Endothelial cell of hepatic sinusoid (primary cell): ENCODE data around the gene SNX3.

ENCODE experiments used
- in situ Hi-C: cut with HindIII; loops from 2 replicates; pipeline ENCODE4 v1.10.0; 2017; ENCODE audit warnings: low sequenced_read_pairs

Gene SNX3

GRCh38 chr6:108207013-108207412 lies 53.8 kb downstream of the SNX3 start:
- in situ Hi-C loops: no loop called here

- in situ Hi-C loops: loop anchor here (5.0 kb wide), 1 partner anchor 41 kb away; no protein-coding TSS in a partner anchor
Observed at GRCh38 chr6:108203189-108204112, 57.4 kb downstream of the SNX3 start.

- in situ Hi-C loops: loop anchor here (5.0 kb wide), 1 partner anchor 38 kb away; no protein-coding TSS in a partner anchor
Observed at GRCh38 chr6:108200631-108201030, 60.2 kb downstream of the SNX3 start.

GRCh38 chr6:108200186-108200585 lies 60.7 kb downstream of the SNX3 start:
- in situ Hi-C loops: loop anchor here (5.0 kb wide), 1 partner anchor 38 kb away; no protein-coding TSS in a partner anchor

GRCh38 chr6:108198761-108199498 lies 61.9 kb downstream of the SNX3 start:
- in situ Hi-C loops: no loop called here

- in situ Hi-C loops: no loop called here
Observed at GRCh38 chr6:108195209-108195608, 65.6 kb downstream of the SNX3 start.

- in situ Hi-C loops: no loop called here
Observed at GRCh38 chr6:108194503-108194902, 66.3 kb downstream of the SNX3 start.

GRCh38 chr6:108193835-108194234 lies 67.0 kb downstream of the SNX3 start:
- in situ Hi-C loops: no loop called here

GRCh38 chr6:108193131-108193530 lies 67.7 kb downstream of the SNX3 start:
- in situ Hi-C loops: no loop called here

- in situ Hi-C loops: no loop called here
Observed at GRCh38 chr6:108187519-108187918, 73.3 kb downstream of the SNX3 start.

GRCh38 chr6:108186226-108186625 lies 74.6 kb downstream of the SNX3 start:
- in situ Hi-C loops: no loop called here

- in situ Hi-C loops: no loop called here
Observed at GRCh38 chr6:108180776-108181175, 80.1 kb downstream of the SNX3 start.

- in situ Hi-C loops: no loop called here
Observed at GRCh38 chr6:108180266-108180665, 80.6 kb downstream of the SNX3 start.

GRCh38 chr6:108179741-108180140 lies 81.1 kb downstream of the SNX3 start:
- in situ Hi-C loops: no loop called here

GRCh38 chr6:108176281-108177089 lies 84.4 kb downstream of the SNX3 start:
- in situ Hi-C loops: no loop called here

GRCh38 chr6:108175592-108176279 lies 85.1 kb downstream of the SNX3 start:
- in situ Hi-C loops: no loop called here

GRCh38 chr6:108175176-108175591 lies 85.7 kb downstream of the SNX3 start:
- in situ Hi-C loops: no loop called here

- in situ Hi-C loops: no loop called here
Observed at GRCh38 chr6:108174371-108175175, 86.3 kb downstream of the SNX3 start.

GRCh38 chr6:108171918-108172516 lies 88.8 kb downstream of the SNX3 start:
- in situ Hi-C loops: no loop called here
